ENCODE data around the gene PECR. TPM values are rescaled to one million over a fixed set of nuclear protein-coding genes. Genes with fewer than 3 reads are reported as not detected.

Gene PECR
- total and polyA plus RNA-seq, 2 of the 4 experiments (the other 2 are of a cell fraction) = 11.4 to 17.7 TPM

DNA sequence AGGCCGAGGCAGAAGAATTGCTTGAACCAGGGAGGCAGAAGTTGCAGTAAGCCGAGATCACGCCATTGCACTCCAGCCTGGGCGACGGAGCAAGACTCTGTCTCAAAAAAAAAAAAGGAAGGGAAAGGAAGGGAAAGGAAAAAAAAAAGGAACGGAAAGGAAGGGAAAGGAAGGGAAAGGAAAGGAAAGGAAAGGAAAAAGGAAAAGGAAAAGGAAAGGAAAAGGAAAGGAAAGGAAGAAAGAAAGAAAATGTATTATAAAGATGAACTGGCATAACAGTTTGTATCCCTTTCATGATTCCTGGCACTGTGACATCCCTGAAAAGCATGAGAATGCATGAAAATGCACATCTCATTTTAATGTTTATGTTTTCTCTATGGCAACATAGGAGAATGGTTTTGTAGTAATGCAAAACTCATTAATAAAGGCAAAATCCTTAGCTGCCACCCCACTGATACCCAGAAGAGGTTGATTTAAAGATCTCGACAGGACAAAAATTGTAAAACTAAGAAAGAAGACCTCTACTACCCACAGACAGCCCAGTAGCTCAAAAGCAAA is 56.8 kb downstream of the PECR start:
- H3K27ac ChIP-seq (ENCODE audit: insufficient read depth, low read length) = no peak overlapping the region
- no peaks in the 10 kb centered on the region for H3K79me1 ChIP-seq (ENCODE audit: low read depth in 1 of 2, low read length in 2 of 2)
- DNase-seq = no peak
- 100% methylated on average over 1 of the region's 7 CpGs; no CpG with 5 or more reads in 1 of the 2 experiments for WGBS, 2 experiments (ENCODE audit: extremely low coverage in 2 of 2, insufficient read length in 1 of 2)
- H3K9me1 ChIP-seq (ENCODE audit: insufficient read depth, low read length) = no peaks in the 10 kb centered on the region; the same call in 1 of the 2 replicates
- H3K4me2 ChIP-seq (ENCODE audit: low read depth, low read length) = no peak overlapping the region
- H3K9me3 ChIP-seq (ENCODE audit: control insufficient read depth, insufficient read depth, low read length) = no peaks in the 10 kb centered on the region
- no peak overlapping the region for H3K56ac ChIP-seq (ENCODE audit: extremely low read depth, insufficient read depth, low read length)
- H4K20me1 ChIP-seq (ENCODE audit: insufficient read depth, low read length) = no peaks in the 10 kb centered on the region
- H2BK120ac ChIP-seq (ENCODE audit: low read depth, low read length) = no peak overlapping the region
- H4K8ac ChIP-seq (ENCODE audit: low read depth in 2 of 2, low read length in 2 of 2) = no peak overlapping the region
- intact Hi-C loops (cut with micrococcal nuclease) (no loop called here), dilution Hi-C loops (cut with HindIII; ENCODE audit: low sequenced_read_pairs, unreplicated experiment) (no loop called here), in situ Hi-C loops (cut with MboI; ENCODE audit: low sequenced_read_pairs) (no loop called here)
- H2BK5ac ChIP-seq (ENCODE audit: low read depth, low read length, poor library complexity, severe bottlenecking) = no peak overlapping the region
- no peak overlapping the region for H4K91ac ChIP-seq (ENCODE audit: insufficient read depth, low read depth, low read length)
- TF ChIP-seq RCOR1 (IDR thresholded peaks at IDR 0.05; ENCODE audit: insufficient replicate concordance, low read length) = no peak
- TF ChIP-seq, protein P1, sequence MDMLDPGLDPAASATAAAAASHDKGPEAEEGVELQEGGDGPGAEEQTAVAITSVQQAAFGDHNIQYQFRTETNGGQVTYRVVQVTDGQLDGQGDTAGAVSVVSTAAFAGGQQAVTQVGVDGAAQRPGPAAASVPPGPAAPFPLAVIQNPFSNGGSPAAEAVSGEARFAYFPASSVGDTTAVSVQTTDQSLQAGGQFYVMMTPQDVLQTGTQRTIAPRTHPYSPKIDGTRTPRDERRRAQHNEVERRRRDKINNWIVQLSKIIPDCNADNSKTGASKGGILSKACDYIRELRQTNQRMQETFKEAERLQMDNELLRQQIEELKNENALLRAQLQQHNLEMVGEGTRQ (IDR thresholded peaks at IDR 0.05; ENCODE audit: low read depth, low read length) = no peak
- TF ChIP-seq, protein P2, sequence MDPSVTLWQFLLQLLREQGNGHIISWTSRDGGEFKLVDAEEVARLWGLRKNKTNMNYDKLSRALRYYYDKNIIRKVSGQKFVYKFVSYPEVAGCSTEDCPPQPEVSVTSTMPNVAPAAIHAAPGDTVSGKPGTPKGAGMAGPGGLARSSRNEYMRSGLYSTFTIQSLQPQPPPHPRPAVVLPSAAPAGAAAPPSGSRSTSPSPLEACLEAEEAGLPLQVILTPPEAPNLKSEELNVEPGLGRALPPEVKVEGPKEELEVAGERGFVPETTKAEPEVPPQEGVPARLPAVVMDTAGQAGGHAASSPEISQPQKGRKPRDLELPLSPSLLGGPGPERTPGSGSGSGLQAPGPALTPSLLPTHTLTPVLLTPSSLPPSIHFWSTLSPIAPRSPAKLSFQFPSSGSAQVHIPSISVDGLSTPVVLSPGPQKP (IDR thresholded peaks at IDR 0.05; ENCODE audit: borderline replicate concordance, low read depth, low read length) = no peak
- TF ChIP-seq FOS (IDR thresholded peaks at IDR 0.05; ENCODE audit: low read depth, low read length) = no peak
- TF ChIP-seq RAD21 (IDR thresholded peaks at IDR 0.05; ENCODE audit: low read length) = no peak
- no peak for TF ChIP-seq MAZ (IDR thresholded peaks at IDR 0.05; ENCODE audit: borderline replicate concordance, low read depth, low read length)
- no peak for TF ChIP-seq MXI1 (IDR thresholded peaks at IDR 0.05; ENCODE audit: borderline replicate concordance, low read depth, low read length)
- no peak for TF ChIP-seq POLR2A (IDR thresholded peaks at IDR 0.05; ENCODE audit: low read depth, low read length)
- TF ChIP-seq SMC3 (IDR thresholded peaks at IDR 0.05; ENCODE audit: low read depth, low read length) = no peak
- no peak for TF ChIP-seq BHLHE40 (IDR thresholded peaks at IDR 0.05; ENCODE audit: low read depth, low read length)
- no peak for TF ChIP-seq NFE2L2 (IDR thresholded peaks at IDR 0.05; ENCODE audit: low read depth, low read length)
- no peak for TF ChIP-seq CEBPB (IDR thresholded peaks at IDR 0.05; ENCODE audit: low read depth, low read length)
- TF ChIP-seq, protein P3, sequence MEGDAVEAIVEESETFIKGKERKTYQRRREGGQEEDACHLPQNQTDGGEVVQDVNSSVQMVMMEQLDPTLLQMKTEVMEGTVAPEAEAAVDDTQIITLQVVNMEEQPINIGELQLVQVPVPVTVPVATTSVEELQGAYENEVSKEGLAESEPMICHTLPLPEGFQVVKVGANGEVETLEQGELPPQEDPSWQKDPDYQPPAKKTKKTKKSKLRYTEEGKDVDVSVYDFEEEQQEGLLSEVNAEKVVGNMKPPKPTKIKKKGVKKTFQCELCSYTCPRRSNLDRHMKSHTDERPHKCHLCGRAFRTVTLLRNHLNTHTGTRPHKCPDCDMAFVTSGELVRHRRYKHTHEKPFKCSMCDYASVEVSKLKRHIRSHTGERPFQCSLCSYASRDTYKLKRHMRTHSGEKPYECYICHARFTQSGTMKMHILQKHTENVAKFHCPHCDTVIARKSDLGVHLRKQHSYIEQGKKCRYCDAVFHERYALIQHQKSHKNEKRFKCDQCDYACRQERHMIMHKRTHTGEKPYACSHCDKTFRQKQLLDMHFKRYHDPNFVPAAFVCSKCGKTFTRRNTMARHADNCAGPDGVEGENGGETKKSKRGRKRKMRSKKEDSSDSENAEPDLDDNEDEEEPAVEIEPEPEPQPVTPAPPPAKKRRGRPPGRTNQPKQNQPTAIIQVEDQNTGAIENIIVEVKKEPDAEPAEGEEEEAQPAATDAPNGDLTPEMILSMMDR (conservative IDR thresholded peaks at IDR 0.05; ENCODE audit: low read depth, low read length) = no peak
- no peak for TF ChIP-seq RFX5 (IDR thresholded peaks at IDR 0.05; ENCODE audit: low read depth, low read length)
- H2AK5ac ChIP-seq (ENCODE audit: low read depth, low read length) = no peak overlapping the region
- no peaks in the 10 kb centered on the region for H3K27me3 ChIP-seq (ENCODE audit: control insufficient read depth, insufficient read depth, low read length)
- H2BK15ac ChIP-seq (ENCODE audit: low read depth, low read length) = no peak overlapping the region
- no peak overlapping the region for H3K18ac ChIP-seq (ENCODE audit: low read depth, low read length)
- no peak overlapping the region for H3K23ac ChIP-seq (ENCODE audit: low read depth, low read length)
- H3K4me1 ChIP-seq (ENCODE audit: control insufficient read depth, insufficient read depth, low read length) = peaks cover 4% of the 10 kb centered on the region
- ChIA-PET POLR2A (ENCODE audit: unreplicated experiment) (no interaction called here), CTCF (interaction anchor here (1.8 kb wide), 1 partner anchor 13 kb away, joined by 4 read pairs; no protein-coding TSS in a partner anchor)
- H2AFZ ChIP-seq (replicated peaks; ENCODE audit: low read length, poor library complexity) = no peak overlapping the region
- BruUV-seq (replicated peaks) = no TSS peak
- no peak overlapping the region for H2AK9ac ChIP-seq (replicated peaks; ENCODE audit: low read depth, low read length, poor library complexity)
- H3K36me3 ChIP-seq (ENCODE audit: control insufficient read depth, insufficient read depth, low read length) = no peaks in the 10 kb centered on the region
- no peak overlapping the region for H4K5ac ChIP-seq (ENCODE audit: low read depth, low read length)
- ATAC-seq (ENCODE audit: low read depth) = no peak
- H2BK20ac ChIP-seq (ENCODE audit: low read depth, low read length) = no peak overlapping the region
- H3K4me3 ChIP-seq (ENCODE audit: insufficient read depth, low read depth, low read length) = no peak overlapping the region
- no peak overlapping the region for H3K9ac ChIP-seq (ENCODE audit: low read depth, low read length)
- H3K14ac ChIP-seq (replicated peaks; ENCODE audit: low read depth, low read length) = no peak overlapping the region
- H3K4ac ChIP-seq (ENCODE audit: low read depth, low read length) = no peak overlapping the region

All from IMR-90 (cell line).